Measurements from ENCODE around the gene ZNF148.

ZNF148 gene

GRCh38 chr3:125256675-125257074 lies 118.5 kb downstream of the ZNF148 start:
- H3K4me3 ChIP-seq (ENCODE audit: low read length): no peak overlapping the region
- DNase-seq (ENCODE audit: low read depth): no peak
- TF ChIP-seq CTCF (IDR thresholded peaks at IDR 0.05; ENCODE audit: insufficient read depth, low read depth, low read length, missing control alignments): no peak

- no peak for DNase-seq (ENCODE audit: low read depth)
- TF ChIP-seq CTCF (IDR thresholded peaks at IDR 0.05; ENCODE audit: insufficient read depth, low read depth, low read length, missing control alignments): no peak
- H3K4me3 ChIP-seq (ENCODE audit: low read length): no peak overlapping the region
Observed at GRCh38 chr3:125250973-125251372, 124.2 kb downstream of the ZNF148 start.

- no peak for DNase-seq (ENCODE audit: low read depth)
- no peak overlapping the region for H3K4me3 ChIP-seq (ENCODE audit: low read length)
- TF ChIP-seq CTCF (IDR thresholded peaks at IDR 0.05; ENCODE audit: insufficient read depth, low read depth, low read length, missing control alignments): no peak
Observed at GRCh38 chr3:125246237-125246636, 128.9 kb downstream of the ZNF148 start.

- no peak for DNase-seq (ENCODE audit: low read depth)
- no peak overlapping the region for H3K4me3 ChIP-seq (ENCODE audit: low read length)
Observed at GRCh38 chr3:125245521-125245920, 129.6 kb downstream of the ZNF148 start.

GRCh38 chr3:125240496-125240895 lies 134.6 kb downstream of the ZNF148 start:
- no peak for TF ChIP-seq CTCF (IDR thresholded peaks at IDR 0.05; ENCODE audit: insufficient read depth, low read depth, low read length, missing control alignments)
- no peak overlapping the region for H3K4me3 ChIP-seq (ENCODE audit: low read length)
- peak; percentile 33 for DNase-seq (ENCODE audit: low read depth)

More at GRCh38 chr3:125245521-125245920, 129.6 kb downstream of the ZNF148 start:
- TF ChIP-seq CTCF (IDR thresholded peaks at IDR 0.05; ENCODE audit: insufficient read depth, low read depth, low read length, missing control alignments): no peak

GRCh38 chr3:125239266-125239665 lies 135.9 kb downstream of the ZNF148 start:
- no peak for TF ChIP-seq CTCF (IDR thresholded peaks at IDR 0.05; ENCODE audit: insufficient read depth, low read depth, low read length, missing control alignments)
- no peak for DNase-seq (ENCODE audit: low read depth)
- H3K4me3 ChIP-seq (ENCODE audit: low read length): no peak overlapping the region

GRCh38 chr3:125238759-125239158 lies 136.4 kb downstream of the ZNF148 start:
- TF ChIP-seq CTCF (IDR thresholded peaks at IDR 0.05; ENCODE audit: insufficient read depth, low read depth, low read length, missing control alignments): no peak
- no peak overlapping the region for H3K4me3 ChIP-seq (ENCODE audit: low read length)
- DNase-seq (ENCODE audit: low read depth): no peak
